D341Med (cell line): ENCODE data around the gene SPINK14.

Source experiments
- DNase-seq: peaks from one replicate; pipeline ENCODE4 v3.0.0; 2012; ENCODE audit warnings: low spot score

The SPINK14 gene

GRCh38 chr5:148168246-148168645 is at the start of gene SPINK14:
SPINK14 (plus strand) TSS chr5:148168546; CDS start chr5:148169733, 1,187 bp downstream.
- DNase-seq = no peak

- no peak for DNase-seq
These were observed 48.0 kb upstream of the SPINK14 start for GRCh38 chr5:148120317-148120716.

- DNase-seq = no peak
These were observed 42.7 kb upstream of the SPINK14 start for GRCh38 chr5:148125641-148126040.

GRCh38 chr5:148135091-148136048 is 33.0 kb upstream of the SPINK14 start:
- DNase-seq = no peak

GRCh38 chr5:148140846-148141245 is 27.5 kb upstream of the SPINK14 start:
- no peak for DNase-seq

GRCh38 chr5:148141645-148142044 is 26.7 kb upstream of the SPINK14 start:
- DNase-seq = no peak

- no peak for DNase-seq
These were observed 22.4 kb upstream of the SPINK14 start for GRCh38 chr5:148145916-148146315.

GRCh38 chr5:148146487-148146886 is 21.9 kb upstream of the SPINK14 start:
- DNase-seq = no peak

- DNase-seq = no peak
These were observed 20.9 kb upstream of the SPINK14 start for GRCh38 chr5:148147415-148147814.

- no peak for DNase-seq
These were observed 16.5 kb upstream of the SPINK14 start for GRCh38 chr5:148151872-148152271.

GRCh38 chr5:148152781-148153180 is 15.6 kb upstream of the SPINK14 start:
- DNase-seq = no peak

- no peak for DNase-seq
These were observed 11.7 kb upstream of the SPINK14 start for GRCh38 chr5:148156609-148157008.

GRCh38 chr5:148162038-148162437 is 6.3 kb upstream of the SPINK14 start:
- no peak for DNase-seq

GRCh38 chr5:148163345-148163744 is 5.0 kb upstream of the SPINK14 start:
- no peak for DNase-seq

GRCh38 chr5:148166550-148167283 is 1.6 kb upstream of the SPINK14 start:
- DNase-seq = no peak

- DNase-seq = no peak
These were observed 4.0 kb downstream of the SPINK14 start for GRCh38 chr5:148172377-148172776.

- peak; percentile 24 for DNase-seq
These were observed 8.1 kb downstream of the SPINK14 start for GRCh38 chr5:148176480-148176879.

- DNase-seq = no peak
These were observed 8.9 kb downstream of the SPINK14 start for GRCh38 chr5:148177207-148177606.

- DNase-seq = no peak
These were observed 11.0 kb downstream of the SPINK14 start for GRCh38 chr5:148179234-148179824.

GRCh38 chr5:148186248-148187003 is 18.1 kb downstream of the SPINK14 start:
- DNase-seq = no peak

GRCh38 chr5:148191010-148191409 is 22.7 kb downstream of the SPINK14 start:
- DNase-seq = no peak

- no peak for DNase-seq
These were observed 24.9 kb downstream of the SPINK14 start for GRCh38 chr5:148193202-148193601.
